WTC11 (cell line): ENCODE data around the gene PKD2L2. TPM values are rescaled to one million over a fixed set of nuclear protein-coding genes. Genes with fewer than 3 reads are reported as not detected.
A peak's percentile ranks its signal among the peaks of the same experiment; 100 is the strongest.
"Not testable (repeated sequence)": the region's sequence is repeated elsewhere in the genome, so short reads cannot be mapped to it uniquely, and the experiment has no call there.

ENCODE experiments used
- ATAC-seq: fragments of 200-7000 bp; cut with Tn5 transposase; 2 replicates; pipeline ENCODE4 v1.10.0; 2021; ENCODE audit warnings: mild to moderate bottlenecking, moderate library complexity
- CTCF ChIA-PET: fragments of 300-600 bp; sonication (Branson Sonifier 250); formaldehyde crosslinking; loops from one replicate; lab custom pipeline; 2021; ENCODE audit warnings: antibody characterized with exemption; lab: Charles Lee
- POLR2A ChIA-PET: fragments of 350-600 bp; sonication (Branson Sonifier 250); formaldehyde crosslinking; loops from one replicate; lab custom pipeline; 2021; ENCODE audit warnings: antibody characterized with exemption; lab: Charles Lee
- DNase-seq: peaks from one replicate; pipeline ENCODE4 v3.0.0; 2021; ENCODE audit warnings: low spot score
- H3K27ac Mint-ChIP-seq: 2 replicates; pipeline ENCODE4 v1.8.0; 2021; ENCODE audit warnings: mixed read lengths
- H3K27me3 Mint-ChIP-seq: 2 replicates; pipeline ENCODE4 v1.8.0; 2021; ENCODE audit warnings: low read depth, mild to moderate bottlenecking, moderate library complexity, mixed read lengths
- H3K36me3 Mint-ChIP-seq: 2 replicates; pipeline ENCODE4 v1.8.0; 2021; ENCODE audit warnings: mixed read lengths
- H3K4me1 Mint-ChIP-seq: 2 replicates; pipeline ENCODE4 v1.8.0; 2022; ENCODE audit warnings: mixed read lengths
- H3K4me3 Mint-ChIP-seq: 2 replicates; pipeline ENCODE4 v1.8.0; 2021; ENCODE audit warnings: mild to moderate bottlenecking, moderate library complexity, mixed read lengths
- H3K9me3 Mint-ChIP-seq: 2 replicates; pipeline ENCODE4 v1.8.0; 2021; ENCODE audit warnings: mixed read lengths
- CDX4 ChIP-seq: fragments of 250-450 bp; sonication (Bioruptor Pico); IDR thresholded peaks from 2 replicates; pipeline ENCODE4 v1.9.0; 2021; ENCODE audit warnings: moderate library complexity, mild to moderate bottlenecking, inconsistent platforms, borderline replicate concordance
- ELF4 ChIP-seq: sonication (generic); formaldehyde crosslinking; IDR thresholded peaks from 2 replicates; pipeline ENCODE4 v1.8.1; 2022; ENCODE audit warnings: low read depth, mild to moderate bottlenecking, moderate library complexity, missing genetic modification reagents
- FOXJ3 ChIP-seq: sonication (generic); formaldehyde crosslinking; IDR thresholded peaks from 2 replicates; pipeline ENCODE4 v1.9.0; 2021; ENCODE audit warnings: missing genetic modification reagents, mild to moderate bottlenecking, borderline replicate concordance
- GRHL2 ChIP-seq: fragments of 250-450 bp; sonication (Bioruptor Pico); IDR thresholded peaks from 2 replicates; pipeline ENCODE4 v1.8.0; 2022; ENCODE audit warnings: mild to moderate bottlenecking, moderate library complexity; ENCODE audit not compliant: insufficient replicate concordance, severe bottlenecking
- GTF2I ChIP-seq: fragments of 250-450 bp; sonication (Bioruptor Pico); conservative IDR thresholded peaks from 2 replicates; pipeline ENCODE4 v1.4.0; 2021; ENCODE audit warnings: mild to moderate bottlenecking
- HMGA2 ChIP-seq: fragments of 250-450 bp; sonication (Bioruptor Pico); IDR thresholded peaks from 2 replicates; pipeline ENCODE4 v1.4.0; 2021; ENCODE audit warnings: mild to moderate bottlenecking, moderate library complexity
- KAT7 ChIP-seq: sonication (generic); formaldehyde crosslinking; IDR thresholded peaks from 2 replicates; pipeline ENCODE4 v1.8.1; 2023; ENCODE audit warnings: missing genetic modification reagents, mild to moderate bottlenecking, borderline replicate concordance
- NR1H2 ChIP-seq: sonication (generic); formaldehyde crosslinking; IDR thresholded peaks from 2 replicates; pipeline ENCODE4 v1.9.0; 2021; ENCODE audit warnings: mild to moderate bottlenecking, moderate library complexity, missing genetic modification reagents
- NR2C2 ChIP-seq: sonication (generic); formaldehyde crosslinking; IDR thresholded peaks from 2 replicates; pipeline ENCODE4 v1.8.0; 2022; ENCODE audit warnings: mild to moderate bottlenecking, missing genetic modification reagents
- RELA ChIP-seq: sonication (generic); formaldehyde crosslinking; IDR thresholded peaks from 2 replicates; pipeline ENCODE4 v1.8.1; 2022; ENCODE audit warnings: missing genetic modification reagents, mild to moderate bottlenecking, borderline replicate concordance
- SOX15 ChIP-seq: fragments of 250-450 bp; sonication (Bioruptor Pico); IDR thresholded peaks from 2 replicates; pipeline ENCODE4 v1.9.0; 2021; ENCODE audit warnings: mild to moderate bottlenecking
- TEAD1 ChIP-seq: sonication (generic); formaldehyde crosslinking; IDR thresholded peaks from 2 replicates; pipeline ENCODE4 v1.8.0; 2022; ENCODE audit warnings: mild to moderate bottlenecking, missing genetic modification reagents
- ZBTB43 ChIP-seq: sonication (generic); formaldehyde crosslinking; IDR thresholded peaks from 2 replicates; pipeline ENCODE4 v1.8.1; 2023; ENCODE audit warnings: mild to moderate bottlenecking, missing genetic modification reagents
- ZNF396 ChIP-seq: fragments of 250-450 bp; sonication (Bioruptor Pico); IDR thresholded peaks from 2 replicates; pipeline ENCODE4 v1.8.0; 2021; ENCODE audit warnings: mild to moderate bottlenecking, moderate library complexity, borderline replicate concordance
- ZNF416 ChIP-seq: fragments of 250-450 bp; sonication (Bioruptor Pico); IDR thresholded peaks from 2 replicates; pipeline ENCODE4 v1.9.0; 2021; ENCODE audit warnings: mild to moderate bottlenecking, inconsistent platforms
- total RNA-seq: library from RNA; stranded (reverse); gene quantifications from 3 replicates; pipeline ENCODE4 v1.2.3, GENCODE V29; 2021
- TF ChIP-seq, protein P1 (sequence below): sonication (generic); formaldehyde crosslinking; IDR thresholded peaks from 2 replicates; pipeline ENCODE4 v1.8.1; 2022; ENCODE audit warnings: mild to moderate bottlenecking, missing genetic modification reagents, moderate library complexity, borderline replicate concordance
- TF ChIP-seq, protein P2 (sequence below): sonication (generic); formaldehyde crosslinking; IDR thresholded peaks from 2 replicates; pipeline ENCODE4 v1.8.1; 2023; ENCODE audit warnings: mild to moderate bottlenecking, moderate library complexity, missing genetic modification reagents
- TF ChIP-seq, protein P3 (sequence below): fragments of 250-450 bp; sonication (Bioruptor Pico); IDR thresholded peaks from 2 replicates; pipeline ENCODE4 v1.8.0; 2021; ENCODE audit warnings: mild to moderate bottlenecking

PKD2L2 gene
- total RNA-seq, 1 experiment from 2014 or later: not detected

- TF ChIP-seq GRHL2 (no peak), TEAD1 (no peak)
- TF ChIP-seq, all 79 proteins: peak for 0
Observed at GRCh38 chr5:137959488-137959887, 70.2 kb downstream of the PKD2L2 start (continued).

GRCh38 chr5:137960141-137960540 is 70.9 kb downstream of the PKD2L2 start:
- POLR2A ChIA-PET: no interaction called here
- Mint-ChIP-seq H3K4me1 (no peaks in the 10 kb centered on the region), H3K4me3 (no peak overlapping the region), H3K9me3 (no peaks in the 10 kb centered on the region), H3K36me3 (peaks cover 25% of the 10 kb centered on the region), H3K27me3 (no peaks in the 10 kb centered on the region), H3K27ac (no peak overlapping the region)
- CTCF ChIA-PET: no interaction called here
- TF ChIP-seq NR2C2 (CRISPR knock-in tag): no peak
- TF ChIP-seq GTF2I (CRISPR knock-in tag): no peak
- no peak for TF ChIP-seq CDX4 (CRISPR knock-in tag)
- TF ChIP-seq HMGA2: no peak
- no peak for TF ChIP-seq ZNF396 (CRISPR knock-in tag)
- TF ChIP-seq, protein P1, sequence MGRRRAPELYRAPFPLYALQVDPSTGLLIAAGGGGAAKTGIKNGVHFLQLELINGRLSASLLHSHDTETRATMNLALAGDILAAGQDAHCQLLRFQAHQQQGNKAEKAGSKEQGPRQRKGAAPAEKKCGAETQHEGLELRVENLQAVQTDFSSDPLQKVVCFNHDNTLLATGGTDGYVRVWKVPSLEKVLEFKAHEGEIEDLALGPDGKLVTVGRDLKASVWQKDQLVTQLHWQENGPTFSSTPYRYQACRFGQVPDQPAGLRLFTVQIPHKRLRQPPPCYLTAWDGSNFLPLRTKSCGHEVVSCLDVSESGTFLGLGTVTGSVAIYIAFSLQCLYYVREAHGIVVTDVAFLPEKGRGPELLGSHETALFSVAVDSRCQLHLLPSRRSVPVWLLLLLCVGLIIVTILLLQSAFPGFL (CRISPR knock-in tag): no peak
- TF ChIP-seq ELF4 (CRISPR knock-in tag): no peak
- TF ChIP-seq ZNF416 (CRISPR knock-in tag): no peak
- TF ChIP-seq ZBTB43: no peak
- TF ChIP-seq SOX15 (CRISPR knock-in tag): no peak
- TF ChIP-seq, protein P2, sequence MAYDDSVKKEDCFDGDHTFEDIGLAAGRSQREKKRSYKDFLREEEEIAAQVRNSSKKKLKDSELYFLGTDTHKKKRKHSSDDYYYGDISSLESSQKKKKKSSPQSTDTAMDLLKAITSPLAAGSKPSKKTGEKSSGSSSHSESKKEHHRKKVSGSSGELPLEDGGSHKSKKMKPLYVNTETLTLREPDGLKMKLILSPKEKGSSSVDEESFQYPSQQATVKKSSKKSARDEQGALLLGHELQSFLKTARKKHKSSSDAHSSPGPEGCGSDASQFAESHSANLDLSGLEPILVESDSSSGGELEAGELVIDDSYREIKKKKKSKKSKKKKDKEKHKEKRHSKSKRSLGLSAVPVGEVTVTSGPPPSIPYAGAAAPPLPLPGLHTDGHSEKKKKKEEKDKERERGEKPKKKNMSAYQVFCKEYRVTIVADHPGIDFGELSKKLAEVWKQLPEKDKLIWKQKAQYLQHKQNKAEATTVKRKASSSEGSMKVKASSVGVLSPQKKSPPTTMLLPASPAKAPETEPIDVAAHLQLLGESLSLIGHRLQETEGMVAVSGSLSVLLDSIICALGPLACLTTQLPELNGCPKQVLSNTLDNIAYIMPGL (CRISPR knock-in tag): no peak
- TF ChIP-seq RELA: no peak
- no peak for TF ChIP-seq KAT7 (CRISPR knock-in tag)
- ATAC-seq: no peak
- DNase-seq: no peak

DNA sequence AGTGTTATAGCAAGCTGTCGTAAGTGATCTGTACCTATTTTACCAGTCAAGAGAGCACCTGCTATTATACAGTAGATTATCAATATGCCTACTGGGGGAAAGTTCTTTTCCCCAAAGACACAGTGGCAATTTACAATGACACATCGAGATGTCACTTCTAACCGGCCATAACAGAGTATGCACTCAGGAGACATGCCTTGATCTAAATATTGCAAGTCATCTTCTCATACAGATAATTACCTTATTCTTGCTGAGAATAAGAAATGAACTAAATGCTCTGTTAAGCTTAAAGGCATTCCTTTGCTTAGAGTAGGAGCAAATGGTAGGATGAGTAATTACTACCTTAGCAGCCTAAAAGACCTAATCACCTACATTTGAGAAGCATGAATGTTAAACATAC is 71.6 kb downstream of the PKD2L2 start:
- CTCF ChIA-PET: no interaction called here
- Mint-ChIP-seq H3K36me3 (peaks cover 25% of the 10 kb centered on the region), H3K9me3 (no peaks in the 10 kb centered on the region), H3K4me1 (no peaks in the 10 kb centered on the region), H3K4me3 (no peak overlapping the region), H3K27me3 (no peaks in the 10 kb centered on the region), H3K27ac (peak overlapping the region; percentile 61)
- TF ChIP-seq, protein P2 (CRISPR knock-in tag): no peak
- TF ChIP-seq NR1H2 (CRISPR knock-in tag): no peak
- TF ChIP-seq FOXJ3 (CRISPR knock-in tag): no peak
- TF ChIP-seq, protein P3, sequence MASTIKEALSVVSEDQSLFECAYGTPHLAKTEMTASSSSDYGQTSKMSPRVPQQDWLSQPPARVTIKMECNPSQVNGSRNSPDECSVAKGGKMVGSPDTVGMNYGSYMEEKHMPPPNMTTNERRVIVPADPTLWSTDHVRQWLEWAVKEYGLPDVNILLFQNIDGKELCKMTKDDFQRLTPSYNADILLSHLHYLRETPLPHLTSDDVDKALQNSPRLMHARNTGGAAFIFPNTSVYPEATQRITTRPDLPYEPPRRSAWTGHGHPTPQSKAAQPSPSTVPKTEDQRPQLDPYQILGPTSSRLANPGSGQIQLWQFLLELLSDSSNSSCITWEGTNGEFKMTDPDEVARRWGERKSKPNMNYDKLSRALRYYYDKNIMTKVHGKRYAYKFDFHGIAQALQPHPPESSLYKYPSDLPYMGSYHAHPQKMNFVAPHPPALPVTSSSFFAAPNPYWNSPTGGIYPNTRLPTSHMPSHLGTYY (CRISPR knock-in tag): no peak
- no peak for ATAC-seq
- POLR2A ChIA-PET: no interaction called here
- DNase-seq: no peak

- H3K27ac Mint-ChIP-seq, CTCF ChIA-PET, DNase-seq, H3K27me3 Mint-ChIP-seq, H3K4me3 Mint-ChIP-seq, ATAC-seq, H3K4me1 Mint-ChIP-seq, POLR2A ChIA-PET: not testable (repeated sequence)
- Mint-ChIP-seq H3K9me3 (peaks cover 35% of the 10 kb centered on the region), H3K36me3 (peaks cover 59% of the 10 kb centered on the region)
Observed at GRCh38 chr5:137970384-137970783, 81.1 kb downstream of the PKD2L2 start.
